ENCODE data around the gene RHEX. TPM values are rescaled to one million over a fixed set of nuclear protein-coding genes. Genes with fewer than 3 reads are reported as not detected.

RHEX gene
- total and polyA plus RNA-seq, 2 experiments from 2014 or later, result not detected

GRCh38 chr1:206145771-206146290 is 92.9 kb downstream of the RHEX start:
- no peak for DNase-seq
- Histone ChIP-seq H2AFZ (no peak overlapping the region), H3K27me3 (replicated peaks; ENCODE audit: insufficient read depth) (peaks cover 65% of the 10 kb centered on the region), H3K4me3 (no peak overlapping the region), H4K20me1 (ENCODE audit: insufficient read depth) (no peaks in the 10 kb centered on the region), H3K9me3 (ENCODE audit: low read depth) (no peaks in the 10 kb centered on the region), H3K79me2 (ENCODE audit: insufficient read depth) (no peaks in the 10 kb centered on the region), H3K27ac (no peak overlapping the region), H3K4me1 (ENCODE audit: insufficient read depth) (no peaks in the 10 kb centered on the region), H3K9ac (no peak overlapping the region), H3K36me3 (ENCODE audit: low read depth) (no peaks in the 10 kb centered on the region), H3F3A (ENCODE audit: insufficient read depth) (no peaks in the 10 kb centered on the region), H3K9me2 (ENCODE audit: insufficient read depth) (no peaks in the 10 kb centered on the region), H3K4me2 (ENCODE audit: unreplicated experiment) (no peak overlapping the region)
- in situ Hi-C loops (cut with MboI), result no loop called here
- TF ChIP-seq EZH2phosphoT487 (IDR thresholded peaks at IDR 0.05; ENCODE audit: insufficient read depth, low read depth) (no peak), EZH2 (IDR thresholded peaks at IDR 0.05; ENCODE audit: insufficient read depth, poor library complexity, severe bottlenecking) (no peak)
- 41 to 48% methylated on average over 3 of the region's 3 CpGs for WGBS, 2 experiments (ENCODE audit: low coverage in 1 of 2, low lambda C conversion rate in 2 of 2, missing lambda C conversion rate in 2 of 2)

Small RNA genes lying within 50 kb of the gene (small RNA-seq; reads per million reads assigned to genes)
- not detected for gene RF00271 (ENCODE audit: low read depth, low replicate concordance)

Other genes with a start within 250 kb of the RHEX start
- gene SLC41A1, start 240.0 kb upstream of the RHEX start, total RNA-seq (2014; rRNA removed; shearing (Covaris generic)), result 22.4 and 24.4 TPM in 2 replicates
- 21.3 and 22.7 TPM in 2 replicates for gene SLC41A1, start 240.0 kb upstream of the RHEX start, polyA plus RNA-seq (2016; fragmentation: Nextera tagmentation; extraction: Ambion mirVana)
- gene PM20D1, start 203.0 kb upstream of the RHEX start, total RNA-seq (2014; rRNA removed; shearing (Covaris generic)), result 0.22 TPM in 1 of 2 replicates, not detected in the other
- gene PM20D1, start 203.0 kb upstream of the RHEX start, polyA plus RNA-seq (2016; fragmentation: Nextera tagmentation; extraction: Ambion mirVana), result 0.11 TPM in 1 of 2 replicates, not detected in the other
- not detected in 2 replicates for gene SLC26A9, start 109.7 kb upstream of the RHEX start, total RNA-seq (2014; rRNA removed; shearing (Covaris generic))
- not detected in 2 replicates for gene SLC26A9, start 109.7 kb upstream of the RHEX start, polyA plus RNA-seq (2016; fragmentation: Nextera tagmentation; extraction: Ambion mirVana)
- 2.8 and 7.1 TPM in 2 replicates for gene RAB7B, start 49.8 kb upstream of the RHEX start, total RNA-seq (2014; rRNA removed; shearing (Covaris generic))
- gene RAB7B, start 49.8 kb upstream of the RHEX start, polyA plus RNA-seq (2016; fragmentation: Nextera tagmentation; extraction: Ambion mirVana), result 7.6 and 7.7 TPM in 2 replicates
- gene CTSE, start 29.3 kb upstream of the RHEX start, total RNA-seq (2014; rRNA removed; shearing (Covaris generic)), result not detected in 2 replicates
- gene CTSE, start 29.3 kb upstream of the RHEX start, polyA plus RNA-seq (2016; fragmentation: Nextera tagmentation; extraction: Ambion mirVana), result not detected in 2 replicates
- gene AVPR1B, start 64.2 kb downstream of the RHEX start, total RNA-seq (2014; rRNA removed; shearing (Covaris generic)), result not detected in 2 replicates
- not detected in 2 replicates for gene AVPR1B, start 64.2 kb downstream of the RHEX start, polyA plus RNA-seq (2016; fragmentation: Nextera tagmentation; extraction: Ambion mirVana)
- 2.5 TPM in 1 of 2 replicates, not detected in the other for gene FAM72A, start 149.7 kb downstream of the RHEX start, total RNA-seq (2014; rRNA removed; shearing (Covaris generic))
- gene FAM72A, start 149.7 kb downstream of the RHEX start, polyA plus RNA-seq (2016; fragmentation: Nextera tagmentation; extraction: Ambion mirVana), result 3.1 and 4.3 TPM in 2 replicates
- 51.1 and 55.3 TPM in 2 replicates for gene SRGAP2, start 150.4 kb downstream of the RHEX start, total RNA-seq (2014; rRNA removed; shearing (Covaris generic))
- gene SRGAP2, start 150.4 kb downstream of the RHEX start, polyA plus RNA-seq (2016; fragmentation: Nextera tagmentation; extraction: Ambion mirVana), result 35.8 and 42.3 TPM in 2 replicates